ENCODE results near the gene GMFB. TPM values are rescaled to one million over a fixed set of nuclear protein-coding genes. Genes with fewer than 3 reads are reported as not detected.
A peak's percentile ranks its signal among the peaks of the same experiment; 100 is the strongest.

The GMFB gene
- total RNA-seq, 1 experiment from 2014 or later, result 63.7 TPM

GRCh38 chr14:54524410-54524809 is 35.6 kb upstream of the GMFB start:
- DNase-seq (ENCODE audit: low spot score) (no peak), ATAC-seq (no peak)
- H3K4me1 Mint-ChIP-seq, result no peaks in the 10 kb centered on the region
- no peak overlapping the region for H3K4me3 Mint-ChIP-seq
- no peak overlapping the region for H3K27ac Mint-ChIP-seq
- no peaks in the 10 kb centered on the region for H3K9me3 Mint-ChIP-seq
- CTCF ChIA-PET, result no interaction called here
- H3K36me3 Mint-ChIP-seq, result peaks cover 19% of the 10 kb centered on the region
- POLR2A ChIA-PET, result no interaction called here
- no peak for TF ChIP-seq ZNF317 (CRISPR knock-in tag; IDR thresholded peaks at IDR 0.05; ENCODE audit: borderline replicate concordance, low read depth)
- peak; percentile 77 for TF ChIP-seq ZNF121 (CRISPR knock-in tag; IDR thresholded peaks at IDR 0.05)
- no peaks in the 10 kb centered on the region for H3K27me3 Mint-ChIP-seq (ENCODE audit: low read depth)

- ChIA-PET POLR2A (no interaction called here), CTCF (interaction anchor here (1.7 kb wide), 1 partner anchor 257 kb away, joined by 4 read pairs; no protein-coding TSS in a partner anchor)
- H3K9me3 Mint-ChIP-seq, result peaks cover 28% of the 10 kb centered on the region
- DNase-seq (ENCODE audit: low spot score) (no peak), ATAC-seq (no peak)
- H3K36me3 Mint-ChIP-seq, result peaks cover 35% of the 10 kb centered on the region
- no peak overlapping the region for H3K27ac Mint-ChIP-seq
- H3K4me1 Mint-ChIP-seq, result peaks cover 2% of the 10 kb centered on the region; the same call in 1 of the 2 replicates
- no peak for TF ChIP-seq MYBL2 (CRISPR knock-in tag; IDR thresholded peaks at IDR 0.05)
- no peak for TF ChIP-seq GRHL2 (CRISPR knock-in tag; IDR thresholded peaks at IDR 0.05; ENCODE audit: insufficient replicate concordance, severe bottlenecking)
- no peak for TF ChIP-seq ZNF425 (CRISPR knock-in tag; conservative IDR thresholded peaks at IDR 0.05)
- no peaks in the 10 kb centered on the region for H3K27me3 Mint-ChIP-seq (ENCODE audit: low read depth)
- no peak overlapping the region for H3K4me3 Mint-ChIP-seq
These were observed 27.9 kb upstream of the GMFB start for GRCh38 chr14:54516709-54517108.

GRCh38 chr14:54515670-54516069 is 26.9 kb upstream of the GMFB start:
- Mint-ChIP-seq H3K4me3 (no peak overlapping the region), H3K4me1 (peaks cover 9% of the 10 kb centered on the region), H3K27ac (no peak overlapping the region), H3K36me3 (peaks cover 35% of the 10 kb centered on the region), H3K9me3 (peaks cover 28% of the 10 kb centered on the region), H3K27me3 (ENCODE audit: low read depth) (no peaks in the 10 kb centered on the region)
- TF ChIP-seq E2F1 (CRISPR knock-in tag; IDR thresholded peaks at IDR 0.05) (no peak), GRHL2 (CRISPR knock-in tag; IDR thresholded peaks at IDR 0.05; ENCODE audit: insufficient replicate concordance, severe bottlenecking) (no peak), NR3C1 (CRISPR knock-in tag; conservative IDR thresholded peaks at IDR 0.05; ENCODE audit: low read depth) (no peak), E2F5 (CRISPR knock-in tag; IDR thresholded peaks at IDR 0.05) (no peak), TEAD1 (CRISPR knock-in tag; IDR thresholded peaks at IDR 0.05) (no peak), ZNF219 (CRISPR knock-in tag; IDR thresholded peaks at IDR 0.05; ENCODE audit: borderline replicate concordance) (no peak), ELF4 (CRISPR knock-in tag; IDR thresholded peaks at IDR 0.05; ENCODE audit: low read depth) (no peak), MAX (CRISPR knock-in tag; IDR thresholded peaks at IDR 0.05) (no peak), ATF3 (CRISPR knock-in tag; conservative IDR thresholded peaks at IDR 0.05) (no peak), ZSCAN18 (CRISPR knock-in tag; IDR thresholded peaks at IDR 0.05) (no peak)
- ChIA-PET POLR2A (no interaction called here), CTCF (no interaction called here)
- ATAC-seq (no peak), DNase-seq (ENCODE audit: low spot score) (no peak)

Measured in WTC11 (cell line).